Amygdala (tissue), 56 donors: ENCODE results near the gene SLCO3A1.
A peak's percentile ranks its signal among the peaks of the same experiment; 100 is the strongest.

Source experiments
- DNase-seq, 56 donors: peaks; one replicate each; lab custom pipeline; 2025; lab: John Stamatoyannopoulos, UW

Gene SLCO3A1

GRCh38 chr15:91857772-91858171, 4.3 kb downstream of the SLCO3A1 start:
- DNase-seq: no peak

GRCh38 chr15:91860498-91860897, 7.0 kb downstream of the SLCO3A1 start:
- DNase-seq: no peak

DNA sequence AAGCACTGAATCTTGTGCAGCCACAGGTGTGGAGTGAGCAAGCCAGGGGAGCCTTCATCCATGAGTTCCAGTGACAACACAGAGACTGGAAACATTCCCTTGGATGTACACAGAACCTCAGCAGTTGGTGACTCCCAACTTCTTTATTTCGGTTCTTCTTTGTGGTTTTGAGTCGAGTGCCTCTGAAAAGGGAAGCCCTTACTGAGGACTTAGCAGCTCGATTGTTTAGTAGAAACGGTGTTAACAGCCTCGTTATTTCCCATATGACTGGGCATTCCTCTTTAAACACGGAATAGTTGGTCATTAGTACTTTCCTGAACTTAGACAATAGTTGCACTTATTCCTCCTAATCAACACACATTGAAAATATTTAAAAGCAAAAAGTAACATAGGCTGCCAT, 7.7 kb downstream of the SLCO3A1 start:
- DNase-seq: no peak

GRCh38 chr15:91862891-91863504, 9.5 kb downstream of the SLCO3A1 start:
- peak in 1 of 56 donors; percentile 38 for DNase-seq

GRCh38 chr15:91863621-91864255, 10.2 kb downstream of the SLCO3A1 start:
- DNase-seq: no peak

DNA sequence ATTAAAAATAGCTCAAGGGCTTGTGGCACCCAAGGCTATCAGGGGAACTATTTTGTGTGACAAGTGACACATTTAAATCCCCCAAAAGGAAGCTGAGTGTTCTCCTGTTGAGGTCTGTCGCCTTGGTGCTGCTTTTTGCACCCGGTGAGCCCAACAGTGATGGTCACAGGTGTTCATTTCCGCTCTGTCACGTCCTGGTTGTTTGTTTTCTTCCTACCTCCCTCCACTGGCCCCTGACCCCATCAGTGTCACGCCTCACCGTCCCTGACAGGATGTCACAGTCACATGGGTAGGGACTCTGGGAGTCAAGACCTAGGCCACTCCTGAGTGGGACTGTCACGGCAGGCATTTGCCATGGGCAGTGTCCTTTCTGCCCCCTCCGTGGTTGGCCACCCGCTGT, 11.2 kb downstream of the SLCO3A1 start:
- DNase-seq: no peak

GRCh38 chr15:91865486-91865885, 12.0 kb downstream of the SLCO3A1 start:
- no peak for DNase-seq

DNA sequence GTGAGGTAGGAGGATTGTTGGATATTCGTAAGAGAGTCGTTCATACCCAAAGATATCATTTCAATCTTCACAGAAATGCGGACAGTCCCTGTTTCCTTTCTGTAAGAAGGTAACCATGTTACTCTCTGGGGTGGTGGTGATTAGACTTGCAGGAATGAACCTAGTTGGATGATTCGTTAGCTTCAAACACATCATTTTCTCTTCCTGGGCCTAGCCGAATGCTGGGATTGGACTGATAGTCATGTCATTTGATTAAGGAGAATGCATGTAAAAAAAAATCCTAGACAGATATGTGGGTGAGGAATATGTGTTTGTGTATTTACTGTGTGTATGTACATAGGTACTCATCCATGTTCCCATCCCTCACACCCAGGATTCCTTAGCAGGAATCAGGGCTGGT, 12.4 kb downstream of the SLCO3A1 start:
- no peak for DNase-seq

DNA sequence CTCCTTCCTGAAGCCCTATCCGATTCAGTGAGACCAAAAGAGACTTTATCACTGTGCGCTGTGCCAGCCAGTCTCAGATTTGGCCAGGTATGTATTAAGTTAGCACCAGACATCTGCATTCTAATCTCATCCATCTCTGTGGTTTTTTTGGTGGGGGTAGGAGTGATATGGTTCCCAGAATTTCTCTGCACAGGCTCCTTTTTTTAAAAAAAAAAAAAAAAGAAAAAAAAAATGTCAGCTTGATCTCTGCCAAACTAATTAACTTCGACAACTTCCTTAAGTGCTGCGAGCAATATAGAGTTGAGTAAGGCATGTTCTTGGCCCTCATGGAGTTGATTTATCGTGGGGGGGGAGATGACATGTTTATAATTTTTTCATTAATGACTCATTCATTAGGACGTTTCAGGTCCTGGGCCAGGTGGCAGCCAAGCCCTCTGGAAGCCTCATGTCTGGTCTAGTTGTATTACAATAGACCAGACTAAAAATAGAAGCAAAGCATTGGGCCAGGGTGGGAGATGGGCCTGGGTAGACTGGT, 12.9 kb downstream of the SLCO3A1 start:
- no peak for DNase-seq

DNA sequence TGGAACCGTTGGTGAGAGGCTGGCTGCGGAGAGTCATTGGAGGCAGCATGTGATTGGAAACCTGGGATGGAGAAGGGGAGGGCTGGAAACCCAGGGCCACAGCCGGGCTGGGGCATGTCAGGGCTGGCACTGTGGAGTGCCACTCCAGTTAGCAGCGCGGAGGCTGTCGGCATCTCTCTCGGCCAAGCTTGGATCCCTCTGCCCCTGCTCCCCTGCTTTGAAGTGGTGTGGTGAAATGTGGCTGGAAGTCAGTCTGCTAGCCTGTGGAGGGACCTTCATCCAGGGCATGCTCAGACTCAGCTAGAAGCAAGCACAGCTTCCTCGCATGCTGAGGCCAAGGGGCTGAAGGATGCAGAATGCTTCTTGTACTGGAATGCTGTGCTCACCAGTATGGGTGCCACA, 13.5 kb downstream of the SLCO3A1 start:
- DNase-seq: peak in 18 of 56 donors; percentile 25 to 66 (median 36)

GRCh38 chr15:91867581-91868026, 14.1 kb downstream of the SLCO3A1 start:
- DNase-seq: peak in 2 of 56 donors; percentile 19 to 23

- no peak for DNase-seq
These were observed 17.5 kb downstream of the SLCO3A1 start for GRCh38 chr15:91870876-91871537.

DNA sequence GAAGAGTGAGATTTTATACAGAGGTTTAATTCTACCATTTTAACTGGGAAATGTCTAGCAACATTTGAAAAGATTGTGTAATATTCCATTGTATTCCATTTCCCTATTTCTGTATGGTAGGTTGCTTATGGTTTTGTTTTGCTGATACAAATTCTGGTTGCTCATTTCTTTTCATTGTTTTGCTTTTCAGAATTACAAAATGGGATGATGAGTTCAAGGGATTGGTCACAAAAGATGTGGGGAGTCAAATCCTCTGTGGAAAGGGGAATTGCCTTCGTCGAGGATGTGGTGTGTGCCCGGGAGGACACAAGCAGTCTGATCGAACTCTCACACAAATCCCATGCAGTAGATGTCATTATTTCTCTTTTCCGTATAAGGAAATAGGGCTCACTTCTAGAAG, 18.3 kb downstream of the SLCO3A1 start:
- DNase-seq: no peak

DNA sequence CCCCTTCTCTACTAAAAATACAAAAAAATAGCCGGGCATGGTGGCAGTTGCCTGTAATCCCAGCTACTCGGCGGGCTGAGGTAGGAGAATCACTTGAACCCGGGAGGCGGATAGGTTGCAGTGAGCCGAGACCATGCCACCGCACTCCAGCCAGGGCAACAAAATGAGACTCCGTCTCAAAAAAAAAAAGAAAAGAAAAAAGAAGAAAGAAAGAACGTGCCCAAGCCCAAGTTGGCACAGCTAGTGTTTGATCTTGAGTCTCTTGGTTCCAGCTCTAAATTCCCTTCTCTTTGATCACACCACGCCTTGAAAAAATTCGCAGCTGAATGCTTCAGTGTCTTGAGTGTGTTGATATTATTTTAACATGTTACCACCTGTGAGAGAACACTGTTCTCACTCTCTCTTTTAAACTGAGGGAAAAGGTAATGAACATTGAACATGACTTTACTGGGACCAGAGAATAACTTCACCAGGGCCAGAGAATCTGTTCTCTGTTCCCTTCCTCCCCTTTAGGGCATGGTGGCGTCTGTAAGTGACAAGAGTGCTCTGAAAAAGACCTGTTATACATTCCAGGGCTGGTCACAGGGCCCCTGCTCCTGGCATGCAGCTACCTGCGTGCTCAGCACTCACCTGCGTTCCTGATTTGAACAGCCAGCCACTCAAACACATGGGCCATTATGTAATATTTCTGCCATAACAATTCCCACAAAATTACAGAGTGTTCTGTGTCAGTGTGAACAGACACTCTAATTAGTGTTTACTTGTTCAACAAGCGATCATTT, 19.0 kb downstream of the SLCO3A1 start:
- no peak for DNase-seq

DNA sequence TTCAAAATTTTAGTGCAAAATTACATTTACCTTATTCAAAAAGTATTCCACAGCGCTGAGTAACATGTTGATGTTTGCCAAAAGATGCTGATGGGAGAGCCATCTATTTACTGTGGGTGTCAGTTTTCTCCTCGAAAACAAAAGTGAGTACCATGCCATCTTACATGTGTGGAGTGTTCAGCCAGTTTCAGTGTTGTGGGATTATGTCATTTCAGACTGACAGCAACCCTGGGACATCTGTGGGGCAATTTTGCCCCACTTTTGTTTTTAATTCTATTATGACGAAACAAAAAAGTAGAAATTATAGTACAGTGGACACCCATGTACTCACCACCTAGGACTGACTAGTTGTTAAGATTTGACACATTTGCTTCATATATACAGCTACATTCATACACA, 19.6 kb downstream of the SLCO3A1 start:
- DNase-seq: no peak

- no peak for DNase-seq
These were observed 20.7 kb downstream of the SLCO3A1 start for GRCh38 chr15:91874171-91874570.

GRCh38 chr15:91874992-91875660, 21.6 kb downstream of the SLCO3A1 start:
- no peak for DNase-seq

DNA sequence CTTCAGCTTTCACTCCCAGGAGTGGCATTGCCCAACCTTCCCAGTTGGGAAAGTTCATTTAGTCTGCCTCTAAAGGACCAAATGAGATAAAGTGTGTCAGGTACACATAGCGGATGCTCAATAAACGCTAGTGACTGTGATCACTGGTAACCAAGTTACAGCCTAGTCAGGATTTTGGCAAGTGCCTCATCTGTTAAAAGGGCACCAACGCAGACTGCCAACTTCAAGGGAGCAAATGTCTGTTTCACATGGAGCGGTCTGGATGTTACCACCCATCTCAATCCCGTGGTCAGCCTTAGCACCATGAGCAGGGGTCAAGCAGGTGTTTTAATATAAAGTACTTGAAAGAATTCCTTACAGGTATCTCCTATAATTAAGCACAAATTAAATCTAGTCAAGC, 22.7 kb downstream of the SLCO3A1 start:
- DNase-seq: no peak

- no peak for DNase-seq
These were observed 24.9 kb downstream of the SLCO3A1 start for GRCh38 chr15:91878319-91878870.

- no peak for DNase-seq
These were observed 25.6 kb downstream of the SLCO3A1 start for GRCh38 chr15:91879158-91879557.
